GM18868 (cell line): ENCODE measurements around the gene ISCU.
"Not testable (repeated sequence)": the region's sequence is repeated elsewhere in the genome, so short reads cannot be mapped to it uniquely, and the experiment has no call there.

Experiments used
- ATAC-seq: cut with Tn5 transposase; IDR thresholded peaks from one replicate; pipeline ENCODE4 v1.9.1; 2021; ENCODE audit warnings: mild to moderate bottlenecking, moderate library complexity; ENCODE audit not compliant: unreplicated experiment

The ISCU gene

GRCh38 chr12:108568338-108569154 lies 6.2 kb downstream of the ISCU start:
- ATAC-seq: peak; percentile 70

GRCh38 chr12:108570743-108571608 lies 8.6 kb downstream of the ISCU start:
- no peak for ATAC-seq

DNA sequence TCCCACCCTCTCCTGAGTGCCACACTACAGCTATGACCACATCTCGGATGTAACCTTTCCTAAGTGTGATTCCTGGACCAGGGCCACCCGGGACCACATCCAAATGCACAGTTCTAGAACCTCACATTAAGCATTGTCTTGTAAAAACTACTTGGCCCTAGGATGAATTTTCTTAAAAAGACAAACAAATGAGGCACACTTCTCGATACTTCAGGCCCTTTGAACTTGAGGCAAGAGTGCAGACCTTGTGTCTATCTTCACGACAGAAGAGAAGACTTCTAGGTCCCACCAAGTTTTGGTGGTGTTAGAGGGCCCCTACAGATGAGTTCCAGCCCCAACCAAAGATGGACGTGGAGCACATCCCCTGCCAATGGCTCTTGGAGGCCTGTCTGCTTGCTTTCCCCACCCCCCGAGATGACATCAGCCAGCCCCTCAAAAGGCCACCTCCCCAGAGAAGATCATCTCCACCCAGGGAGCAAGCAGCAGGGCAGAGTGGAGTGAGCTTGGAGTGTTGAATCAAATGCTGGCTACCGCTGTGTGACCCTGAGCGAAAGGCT lies 9.3 kb downstream of the ISCU start:
- no peak for ATAC-seq

- ATAC-seq: peak; percentile 28
Measured at GRCh38 chr12:108572166-108572790, 9.9 kb downstream of the ISCU start.

DNA sequence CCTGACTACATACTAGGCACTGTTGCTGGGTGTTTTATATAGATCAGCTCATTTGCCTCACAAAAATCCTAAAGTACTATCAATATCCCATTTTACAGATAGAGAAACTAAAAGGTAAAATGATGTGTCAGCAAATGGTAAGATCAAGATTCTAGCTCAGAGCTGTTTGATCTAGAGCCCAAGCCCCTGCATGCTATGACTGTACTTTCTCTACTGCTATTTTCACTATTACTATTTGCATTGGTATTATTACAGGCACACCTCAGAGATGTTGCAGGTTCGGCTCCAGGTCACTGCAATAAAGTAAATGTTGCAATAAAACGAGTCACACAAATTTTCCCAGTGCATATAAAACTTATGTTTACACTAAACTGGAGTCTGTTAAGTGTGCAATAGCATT lies 10.9 kb downstream of the ISCU start:
- peak; percentile 43 for ATAC-seq

DNA sequence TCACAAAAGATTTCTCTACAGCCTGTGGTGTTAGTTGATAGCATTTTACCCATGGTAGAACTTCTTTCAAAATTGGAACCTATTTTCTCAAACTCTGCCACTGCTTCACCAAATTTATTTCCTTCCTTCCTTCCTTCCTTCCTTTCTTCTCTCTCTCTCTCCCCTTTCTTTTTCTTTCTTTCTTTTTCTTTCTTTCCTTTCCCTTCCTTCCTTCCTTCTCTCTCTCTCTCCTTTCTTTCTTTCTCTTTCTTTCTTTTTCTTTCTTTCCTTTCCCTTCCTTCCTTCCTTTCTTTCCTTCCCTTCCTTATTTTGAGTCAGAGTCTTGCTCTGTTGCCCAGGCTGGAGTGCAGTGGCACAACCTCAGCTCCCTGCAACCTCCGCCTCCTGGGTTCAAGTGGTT lies 11.9 kb downstream of the ISCU start:
- ATAC-seq: not testable (repeated sequence)

DNA sequence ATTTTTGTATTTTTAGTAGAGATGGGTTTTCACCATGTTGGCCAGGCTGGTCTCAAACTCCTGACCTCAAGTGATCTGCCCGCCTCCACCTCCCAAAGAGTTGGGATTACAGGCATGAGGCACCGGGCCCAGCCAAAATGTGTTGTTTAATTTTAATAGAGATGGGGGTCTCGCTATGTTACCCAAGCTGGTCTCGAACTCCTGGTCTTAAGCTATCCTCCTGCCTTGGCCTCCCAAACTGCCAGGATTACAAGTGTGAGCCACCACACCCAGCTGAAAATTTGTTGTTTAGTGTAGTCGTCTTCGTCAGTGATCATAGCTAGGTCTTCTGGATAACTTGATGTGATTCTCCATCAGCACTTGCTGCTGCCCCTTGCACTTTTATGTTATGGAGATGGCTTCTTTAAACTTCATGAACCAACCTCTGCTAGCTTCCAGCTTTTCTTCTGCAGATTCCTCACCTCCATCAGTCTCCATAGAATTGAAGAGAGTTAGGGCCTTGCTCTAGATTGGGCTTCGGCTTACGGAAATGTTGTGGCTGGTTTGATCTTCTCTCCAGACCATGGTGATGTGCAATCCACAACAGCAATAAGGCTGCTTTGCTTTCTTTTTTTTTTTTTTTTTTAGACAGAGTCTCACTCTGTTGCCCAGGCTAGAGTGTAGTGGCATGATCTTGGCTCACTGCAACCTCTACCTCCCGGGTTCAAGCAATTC lies 13.0 kb downstream of the ISCU start:
- no peak for ATAC-seq

- no peak for ATAC-seq
Measured at GRCh38 chr12:108576660-108577234, 14.4 kb downstream of the ISCU start.

- no peak for ATAC-seq
Measured at GRCh38 chr12:108577458-108577857, 15.1 kb downstream of the ISCU start.

GRCh38 chr12:108578264-108578663 lies 15.9 kb downstream of the ISCU start:
- no peak for ATAC-seq

DNA sequence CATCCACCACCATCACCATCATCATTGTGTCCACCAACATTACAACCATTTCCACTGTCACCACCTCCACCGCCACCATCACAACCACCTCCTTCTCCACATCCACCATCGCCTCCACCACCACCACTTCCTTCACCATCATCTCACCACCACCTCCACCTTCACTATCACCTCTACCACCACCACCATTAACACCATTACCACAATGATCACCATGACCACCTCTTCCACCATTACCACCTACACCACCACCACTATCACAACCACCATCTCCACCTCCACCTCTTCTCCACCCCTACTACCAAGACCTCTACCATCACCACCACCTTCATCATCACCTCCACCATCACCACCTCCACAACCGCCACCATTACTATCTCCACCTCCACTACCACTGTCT lies 16.4 kb downstream of the ISCU start:
- ATAC-seq: no peak

DNA sequence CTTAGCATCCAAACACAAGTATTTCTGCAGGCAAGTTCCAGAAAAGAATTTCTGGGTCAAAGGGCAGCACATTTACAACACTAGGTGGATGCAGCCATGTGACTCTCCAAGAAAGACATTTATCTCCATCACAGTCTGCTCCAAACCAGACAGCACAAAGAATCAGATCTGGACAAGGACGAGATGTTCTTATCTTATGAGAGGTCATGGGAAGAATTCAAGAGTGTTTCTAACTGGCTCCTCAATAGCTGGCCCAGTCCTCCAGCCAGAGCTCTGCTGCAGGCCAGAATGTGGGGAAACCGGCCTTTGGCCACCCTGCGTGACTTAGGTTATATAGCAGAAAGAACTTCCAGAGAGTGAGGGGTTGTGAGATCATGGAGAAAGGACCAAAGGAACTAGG lies 18.1 kb downstream of the ISCU start:
- no peak for ATAC-seq

DNA sequence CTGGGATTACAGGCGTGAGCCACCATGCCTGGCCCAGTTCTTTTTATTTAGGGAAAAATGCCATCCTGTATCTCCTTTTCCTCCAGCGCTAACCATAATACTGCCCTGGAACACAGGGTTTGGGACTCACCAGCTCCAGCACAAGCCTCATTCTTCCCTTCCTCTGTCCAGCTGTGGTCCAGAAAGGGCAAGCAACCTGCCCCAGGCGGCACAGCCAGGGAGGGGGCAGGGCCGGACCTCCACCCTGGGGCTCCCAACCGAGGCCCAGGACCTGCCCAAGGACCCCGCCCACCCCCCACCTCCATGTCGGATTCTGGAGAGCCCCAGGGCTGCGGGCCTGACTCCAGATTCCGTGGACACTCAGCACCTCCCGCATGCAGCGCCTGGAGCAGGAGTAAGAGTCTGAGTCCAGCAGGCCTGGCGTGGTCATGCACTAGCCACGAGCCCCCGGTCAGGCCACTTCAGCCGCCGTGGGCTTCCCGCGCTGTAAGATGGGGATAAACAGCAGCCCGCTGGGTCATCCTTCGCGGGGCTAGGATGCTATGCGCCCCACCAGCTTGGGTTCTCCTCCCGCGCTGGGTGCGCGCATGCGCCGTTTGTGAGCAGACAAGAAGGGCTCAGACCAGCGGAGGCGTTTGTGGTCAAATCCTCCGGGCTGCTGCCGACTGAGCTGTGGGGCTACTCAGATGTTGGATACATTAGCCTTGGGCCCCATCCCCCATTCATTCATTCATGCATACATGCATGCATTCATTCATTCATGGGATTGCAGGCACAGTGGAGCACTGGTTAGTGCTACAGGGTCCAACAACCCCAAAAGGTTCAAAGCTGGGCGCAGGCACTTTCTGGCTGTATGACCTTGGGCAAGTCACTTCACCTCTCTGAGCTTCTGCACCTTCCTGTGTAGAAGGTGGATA lies 19.2 kb downstream of the ISCU start:
- no peak for ATAC-seq

DNA sequence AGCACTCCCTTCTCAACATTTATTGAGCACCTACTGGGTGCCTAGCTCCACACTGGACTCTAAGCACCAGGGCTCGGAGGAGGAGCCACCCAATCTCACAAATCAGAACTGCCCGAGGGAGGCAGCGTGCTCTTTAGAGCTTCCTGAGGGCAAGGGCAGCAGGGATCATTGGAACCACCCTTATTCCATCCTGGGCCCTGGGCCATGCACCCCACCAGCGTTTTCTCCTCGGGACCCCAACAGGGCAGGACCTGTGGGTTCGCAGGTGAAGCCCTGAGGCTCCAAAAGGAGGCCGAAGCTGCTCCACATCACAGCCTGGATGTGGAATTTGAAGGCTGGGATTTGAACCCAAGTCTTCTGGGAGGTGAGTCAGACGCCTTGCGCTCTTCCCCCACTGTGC lies 20.1 kb downstream of the ISCU start:
- ATAC-seq: no peak

DNA sequence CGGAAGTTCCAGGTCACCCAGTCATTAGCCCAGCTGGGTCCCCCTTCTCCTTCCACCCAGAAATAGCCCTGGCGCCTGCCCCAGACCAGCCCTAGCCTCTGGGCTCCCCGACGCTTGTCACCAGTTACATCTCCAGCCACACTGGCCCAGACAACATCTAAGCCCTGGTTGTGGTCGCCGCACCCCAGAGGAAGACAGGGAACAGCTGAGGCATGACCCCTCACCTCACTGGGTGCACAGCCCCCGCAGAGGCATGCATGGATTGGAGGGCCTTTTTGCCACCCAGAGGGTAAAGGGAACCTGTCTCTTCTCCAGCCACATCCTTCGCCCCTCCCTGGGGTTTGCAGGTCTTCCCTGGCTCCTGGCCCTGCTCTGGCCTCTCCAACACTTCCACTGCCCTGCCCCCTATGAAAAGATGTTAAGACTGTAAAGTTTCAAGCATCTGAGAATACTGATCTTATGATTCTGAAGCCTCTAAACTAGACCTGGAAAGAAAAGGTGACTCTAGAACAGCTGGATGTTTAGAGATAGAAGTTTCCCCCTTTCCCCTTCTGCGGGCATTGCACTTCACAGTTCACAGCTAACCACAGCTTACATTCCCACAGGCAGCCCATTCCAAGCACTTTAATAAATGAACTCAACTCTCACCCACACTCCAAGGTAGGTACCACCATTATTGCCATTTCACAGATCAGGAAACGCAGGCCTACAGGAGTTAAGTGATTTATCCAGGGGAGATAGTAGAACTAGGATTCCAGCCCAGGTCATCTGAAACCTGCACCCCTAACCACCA lies 20.8 kb downstream of the ISCU start:
- ATAC-seq: no peak

GRCh38 chr12:108583991-108584390 lies 21.6 kb downstream of the ISCU start:
- ATAC-seq: no peak

- no peak for ATAC-seq
Measured at GRCh38 chr12:108584456-108585065, 22.2 kb downstream of the ISCU start.

DNA sequence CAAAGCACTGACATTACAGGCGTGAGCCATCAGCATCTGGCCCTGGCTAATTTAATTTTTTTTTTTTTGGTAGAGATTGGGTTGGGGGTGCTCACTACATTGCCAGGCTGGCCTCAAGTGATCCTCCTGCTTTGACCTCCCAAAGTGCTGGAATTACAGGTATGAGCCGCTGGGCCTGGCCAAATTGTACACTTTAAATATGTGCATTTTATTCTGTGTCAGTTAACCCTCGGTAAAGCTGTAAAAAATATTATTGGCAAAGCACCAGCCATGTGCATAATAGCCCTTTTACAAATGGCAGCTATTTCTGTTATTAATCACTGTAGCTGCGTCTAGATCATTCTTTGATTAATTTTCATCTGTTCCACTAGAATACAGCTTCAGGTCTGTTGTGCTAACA lies 23.5 kb downstream of the ISCU start:
- no peak for ATAC-seq
